Measurements from ENCODE around the gene PDZRN4.

GRCh38 chr12:41577995-41578394, 389.9 kb downstream of the PDZRN4 start:
- no peak for TF ChIP-seq ZNF274 (IDR thresholded peaks at IDR 0.05; ENCODE audit: low read depth, low read length)
- no peak for TF ChIP-seq YY1 (IDR thresholded peaks at IDR 0.05; ENCODE audit: insufficient read depth, insufficient read length)
